Upper lobe of right lung (tissue), 1 donor: ENCODE measurements around the gene ANAPC7. TPM values are rescaled to one million over a fixed set of nuclear protein-coding genes. Genes with fewer than 3 reads are reported as not detected.
A peak's percentile ranks its signal among the peaks of the same experiment; 100 is the strongest.
"Not testable (repeated sequence)": the region's sequence is repeated elsewhere in the genome, so short reads cannot be mapped to it uniquely, and the experiment has no call there.

Experiments used
- ATAC-seq: fragments of 200-7000 bp; cut with Tn5 transposase; one replicate; pipeline ENCODE4 v1.9.1; 2020; ENCODE audit warnings: mild to moderate bottlenecking, moderate library complexity
- DNase-seq: peaks from one replicate; pipeline ENCODE4 v3.0.0-alpha.2; 2020
- H3K27ac ChIP-seq: fragments of 200-600 bp; one replicate; pipeline ENCODE4 v1.8.0; 2022
- H3K27me3 ChIP-seq: fragments of 200-600 bp; one replicate; pipeline ENCODE4 v1.8.0; 2022; ENCODE audit warnings: mild to moderate bottlenecking
- H3K36me3 ChIP-seq: fragments of 200-600 bp; one replicate; pipeline ENCODE4 v1.8.0; 2022
- H3K4me1 ChIP-seq: fragments of 200-600 bp; one replicate; pipeline ENCODE4 v1.8.0; 2022
- H3K4me3 ChIP-seq: fragments of 200-600 bp; one replicate; pipeline ENCODE4 v1.8.0; 2022; ENCODE audit warnings: mild to moderate bottlenecking
- H3K9me3 ChIP-seq: fragments of 200-600 bp; one replicate; pipeline ENCODE4 v1.8.0; 2022
- intact Hi-C: fragments of 100-400 bp; cut with DNase I; formaldehyde crosslinking; loops from one replicate; pipeline ENCODE4 v1.11.0; 2022
- total RNA-seq: library from RNA; stranded (reverse); fragmentation: NEBNext Ultra II Directional; extraction: Animal tissue kit (Norgen Biotek cat#: 25700); gene quantifications from one replicate; pipeline ENCODE4 v1.2.1, GENCODE V29; 2021
- TF ChIP-seq, protein P1 (sequence below): fragments of 200-600 bp; IDR thresholded peaks from one replicate; pipeline ENCODE4 v1.8.0; 2022; ENCODE audit warnings: antibody characterized with exemption
- donor health status: DM: no; HTN: yes; CAD: no; lungs with severe emphysema.

ANAPC7 gene
- total RNA-seq, 1 donor from 2014 or later: 45.1 TPM

DNA sequence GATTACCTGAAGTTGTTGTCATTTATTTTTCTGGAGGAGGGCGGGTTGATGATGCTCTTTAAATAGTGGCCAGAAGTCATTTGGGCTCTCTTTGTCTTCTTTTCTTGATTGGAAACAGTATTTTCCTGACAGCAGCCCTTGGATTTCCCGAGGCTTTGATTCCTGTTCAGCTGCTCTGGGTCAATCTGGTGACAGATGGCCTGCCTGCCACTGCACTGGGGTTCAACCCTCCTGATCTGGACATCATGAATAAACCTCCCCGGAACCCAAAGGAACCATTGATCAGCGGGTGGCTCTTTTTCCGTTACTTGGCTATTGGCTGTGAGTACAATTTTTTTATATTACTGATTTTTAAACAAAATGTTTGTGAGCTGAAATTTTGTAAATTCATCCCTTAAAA lies 60.4 kb downstream of the ANAPC7 start:
- no peaks in the 10 kb centered on the region for H3K27me3 ChIP-seq
- no peaks in the 10 kb centered on the region for H3K4me1 ChIP-seq
- no peak for ATAC-seq
- intact Hi-C loops: no loop called here
- H3K9me3 ChIP-seq: no peaks in the 10 kb centered on the region
- H3K4me3 ChIP-seq: no peak overlapping the region
- H3K27ac ChIP-seq: no peak overlapping the region
- TF ChIP-seq, protein P1, sequence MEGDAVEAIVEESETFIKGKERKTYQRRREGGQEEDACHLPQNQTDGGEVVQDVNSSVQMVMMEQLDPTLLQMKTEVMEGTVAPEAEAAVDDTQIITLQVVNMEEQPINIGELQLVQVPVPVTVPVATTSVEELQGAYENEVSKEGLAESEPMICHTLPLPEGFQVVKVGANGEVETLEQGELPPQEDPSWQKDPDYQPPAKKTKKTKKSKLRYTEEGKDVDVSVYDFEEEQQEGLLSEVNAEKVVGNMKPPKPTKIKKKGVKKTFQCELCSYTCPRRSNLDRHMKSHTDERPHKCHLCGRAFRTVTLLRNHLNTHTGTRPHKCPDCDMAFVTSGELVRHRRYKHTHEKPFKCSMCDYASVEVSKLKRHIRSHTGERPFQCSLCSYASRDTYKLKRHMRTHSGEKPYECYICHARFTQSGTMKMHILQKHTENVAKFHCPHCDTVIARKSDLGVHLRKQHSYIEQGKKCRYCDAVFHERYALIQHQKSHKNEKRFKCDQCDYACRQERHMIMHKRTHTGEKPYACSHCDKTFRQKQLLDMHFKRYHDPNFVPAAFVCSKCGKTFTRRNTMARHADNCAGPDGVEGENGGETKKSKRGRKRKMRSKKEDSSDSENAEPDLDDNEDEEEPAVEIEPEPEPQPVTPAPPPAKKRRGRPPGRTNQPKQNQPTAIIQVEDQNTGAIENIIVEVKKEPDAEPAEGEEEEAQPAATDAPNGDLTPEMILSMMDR: no peak
- peaks cover 100% of the 10 kb centered on the region for H3K36me3 ChIP-seq
- DNase-seq: no peak

DNA sequence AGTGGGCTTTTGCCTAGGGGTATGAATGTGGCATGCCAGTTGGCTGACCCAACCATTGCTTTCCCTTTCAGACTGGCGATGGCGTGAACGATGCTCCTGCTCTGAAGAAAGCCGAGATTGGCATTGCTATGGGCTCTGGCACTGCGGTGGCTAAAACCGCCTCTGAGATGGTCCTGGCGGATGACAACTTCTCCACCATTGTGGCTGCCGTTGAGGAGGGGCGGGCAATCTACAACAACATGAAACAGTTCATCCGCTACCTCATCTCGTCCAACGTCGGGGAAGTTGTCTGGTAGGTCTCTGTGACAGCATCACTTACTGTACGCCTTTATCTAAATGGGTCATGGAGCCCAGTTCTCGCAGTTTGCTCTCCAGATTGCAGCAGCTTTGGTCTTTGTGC lies 61.4 kb downstream of the ANAPC7 start:
- peaks cover 99% of the 10 kb centered on the region for H3K36me3 ChIP-seq

DNA sequence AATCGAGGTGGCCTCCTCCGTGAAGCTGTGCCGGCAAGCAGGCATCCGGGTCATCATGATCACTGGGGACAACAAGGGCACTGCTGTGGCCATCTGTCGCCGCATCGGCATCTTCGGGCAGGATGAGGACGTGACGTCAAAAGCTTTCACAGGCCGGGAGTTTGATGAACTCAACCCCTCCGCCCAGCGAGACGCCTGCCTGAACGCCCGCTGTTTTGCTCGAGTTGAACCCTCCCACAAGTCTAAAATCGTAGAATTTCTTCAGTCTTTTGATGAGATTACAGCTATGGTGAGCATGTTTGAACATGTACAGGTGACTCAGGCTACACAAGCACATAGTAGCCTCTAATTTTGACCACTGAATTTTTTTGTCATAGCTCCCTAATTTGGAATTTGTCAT lies 62.8 kb downstream of the ANAPC7 start:
- no peak overlapping the region for H3K27ac ChIP-seq
- intact Hi-C loops: no loop called here
- DNase-seq (no peak), ATAC-seq (no peak)
- H3K4me3 ChIP-seq: no peak overlapping the region
- no peaks in the 10 kb centered on the region for H3K9me3 ChIP-seq
- H3K36me3 ChIP-seq: peaks cover 99% of the 10 kb centered on the region
- no peaks in the 10 kb centered on the region for H3K27me3 ChIP-seq
- TF ChIP-seq, protein P1: no peak
- H3K4me1 ChIP-seq: no peaks in the 10 kb centered on the region

More for the DNA sequence above, 61.4 kb downstream of the ANAPC7 start:
- Histone ChIP-seq H3K4me3 (no peak overlapping the region), H3K9me3 (no peaks in the 10 kb centered on the region), H3K27ac (no peak overlapping the region), H3K27me3 (no peaks in the 10 kb centered on the region), H3K4me1 (no peaks in the 10 kb centered on the region)
- DNase-seq: no peak
- ATAC-seq: no peak
- TF ChIP-seq, protein P1: no peak
- intact Hi-C loops: no loop called here

DNA sequence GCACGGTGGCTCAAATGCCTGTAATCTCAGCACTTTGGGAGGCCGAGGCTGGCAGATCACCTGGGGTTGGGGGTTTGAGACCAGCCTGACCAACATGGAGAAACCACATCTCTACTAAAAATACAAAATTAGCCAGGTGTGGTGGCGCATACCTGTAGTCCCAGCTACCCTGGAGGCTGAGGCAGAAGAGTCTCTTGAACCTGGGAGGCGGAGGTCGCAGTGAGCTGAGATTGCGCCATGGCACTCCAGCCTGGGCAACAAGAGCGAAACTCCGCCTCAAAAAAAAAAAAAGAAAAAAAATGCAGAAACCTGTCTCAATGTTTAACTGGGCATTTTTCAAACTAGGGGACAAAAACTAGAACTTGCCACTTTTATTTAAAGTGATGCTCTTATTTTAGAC lies 63.2 kb downstream of the ANAPC7 start:
- H3K4me3 ChIP-seq, ATAC-seq, DNase-seq, H3K27me3 ChIP-seq, H3K27ac ChIP-seq, intact Hi-C loops, H3K4me1 ChIP-seq, H3K9me3 ChIP-seq: not testable (repeated sequence)
- H3K36me3 ChIP-seq: peaks cover 99% of the 10 kb centered on the region

DNA sequence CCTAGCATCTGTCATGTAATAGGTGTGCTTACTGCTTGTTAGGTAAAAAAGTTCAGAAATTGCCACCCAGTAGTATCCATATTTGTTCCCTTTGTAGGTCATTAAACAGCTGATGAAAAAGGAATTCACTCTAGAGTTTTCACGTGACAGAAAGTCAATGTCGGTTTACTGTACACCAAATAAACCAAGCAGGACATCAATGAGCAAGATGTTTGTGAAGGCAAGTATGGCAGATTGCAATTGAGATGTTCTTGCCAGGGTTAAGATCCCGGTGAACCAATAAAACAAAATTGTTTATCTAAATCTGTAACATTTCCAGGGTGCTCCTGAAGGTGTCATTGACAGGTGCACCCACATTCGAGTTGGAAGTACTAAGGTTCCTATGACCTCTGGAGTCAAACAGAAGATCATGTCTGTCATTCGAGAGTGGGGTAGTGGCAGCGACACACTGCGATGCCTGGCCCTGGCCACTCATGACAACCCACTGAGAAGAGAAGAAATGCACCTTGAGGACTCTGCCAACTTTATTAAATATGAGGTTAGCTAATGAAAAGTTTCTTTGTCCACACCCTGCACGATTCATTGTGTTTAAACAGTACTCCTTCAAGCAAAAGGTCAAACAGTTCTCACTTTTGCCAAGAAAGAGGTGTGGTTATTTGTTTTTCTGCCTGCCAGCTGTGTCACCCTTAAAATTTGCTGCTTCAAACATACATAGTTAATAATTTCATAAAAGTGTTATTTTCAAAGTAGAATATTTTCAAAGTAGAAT lies 64.1 kb downstream of the ANAPC7 start:
- intact Hi-C loops: no loop called here
- Histone ChIP-seq H3K4me3 (no peak overlapping the region), H3K4me1 (no peaks in the 10 kb centered on the region), H3K9me3 (no peaks in the 10 kb centered on the region), H3K27ac (no peak overlapping the region), H3K27me3 (no peaks in the 10 kb centered on the region), H3K36me3 (peaks cover 99% of the 10 kb centered on the region)
- ATAC-seq: peak; percentile 62
- DNase-seq: no peak
- TF ChIP-seq, protein P1: no peak

DNA sequence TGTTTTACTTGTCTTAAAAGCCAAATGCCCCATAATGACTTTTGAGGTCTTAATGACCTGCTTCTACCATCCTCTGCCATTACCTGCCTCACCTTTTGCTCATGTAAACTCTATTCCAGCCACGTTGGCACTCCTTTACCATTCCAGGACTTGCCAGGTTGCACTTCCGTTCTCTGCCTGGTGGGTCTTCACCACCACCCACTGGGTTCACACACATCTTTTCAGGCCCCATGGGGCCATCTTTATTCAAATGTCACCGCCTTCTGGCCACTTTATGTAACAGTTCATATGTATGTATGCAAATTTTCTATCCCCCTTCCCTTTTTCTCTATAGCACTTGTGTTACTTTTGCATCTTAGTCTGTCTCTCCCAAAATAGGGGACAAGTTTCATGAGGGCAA lies 64.8 kb downstream of the ANAPC7 start:
- ATAC-seq (no peak), DNase-seq (no peak)
- no peak overlapping the region for H3K27ac ChIP-seq
- TF ChIP-seq, protein P1: peak; percentile 14
- no peaks in the 10 kb centered on the region for H3K4me1 ChIP-seq
- peaks cover 99% of the 10 kb centered on the region for H3K36me3 ChIP-seq
- no peaks in the 10 kb centered on the region for H3K9me3 ChIP-seq
- intact Hi-C loops: no loop called here
- H3K27me3 ChIP-seq: no peaks in the 10 kb centered on the region
- no peak overlapping the region for H3K4me3 ChIP-seq
